Urothelium cell line (cell line): ENCODE data around the gene TRRAP.
A peak's percentile ranks its signal among the peaks of the same experiment; 100 is the strongest.

Source experiments
- DNase-seq: peaks from one replicate; pipeline ENCODE4 v3.0.0; 2011; ENCODE audit warnings: low spot score, mixed read lengths
- FAIRE-seq: peaks from 2 replicates; lab custom pipeline; 2011; peaks lifted over from hg19 to GRCh38; lab: Jason Lieb, UNC

Gene TRRAP

DNA sequence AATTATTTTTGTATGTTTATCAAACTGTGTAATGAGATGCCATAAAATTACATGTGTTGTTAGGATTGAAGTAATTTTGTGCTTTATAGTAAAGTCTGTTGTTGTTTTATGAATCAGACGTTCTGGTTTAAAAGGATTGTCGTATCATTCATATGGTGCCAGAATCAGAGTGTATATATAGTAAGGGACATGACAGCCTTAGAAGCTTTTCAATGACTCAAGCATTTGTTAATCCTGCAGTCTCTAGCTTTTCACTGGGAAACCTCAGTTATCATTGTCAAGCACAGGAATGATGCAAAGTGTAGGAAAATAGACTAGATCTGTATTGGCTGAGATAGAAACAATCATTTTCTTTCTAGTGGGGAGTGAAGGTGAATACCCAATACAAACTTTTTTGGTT, 57.5 kb downstream of the TRRAP start:
- no peak for FAIRE-seq

DNA sequence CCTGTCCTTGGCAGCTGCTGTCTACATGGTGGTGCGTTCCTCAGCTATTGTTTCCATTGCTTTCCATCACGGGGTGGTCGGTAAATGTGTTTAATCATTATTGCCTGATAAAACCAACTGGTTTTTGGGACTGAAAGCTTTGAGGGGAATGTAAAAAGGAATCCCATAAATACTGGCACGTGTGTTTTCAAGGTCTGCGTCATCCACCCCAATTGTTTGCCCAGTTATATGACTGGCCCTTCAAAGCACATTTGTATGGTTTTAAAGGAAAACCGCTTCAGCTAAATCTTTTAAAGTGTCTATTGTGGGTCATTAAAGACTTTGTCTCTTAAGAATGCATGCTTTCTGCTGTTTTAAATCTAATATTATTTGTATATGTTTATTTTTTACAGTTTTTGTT, 65.0 kb downstream of the TRRAP start:
- DNase-seq (no peak), FAIRE-seq (no peak)

More for the DNA sequence above, 57.5 kb downstream of the TRRAP start:
- no peak for DNase-seq

DNA sequence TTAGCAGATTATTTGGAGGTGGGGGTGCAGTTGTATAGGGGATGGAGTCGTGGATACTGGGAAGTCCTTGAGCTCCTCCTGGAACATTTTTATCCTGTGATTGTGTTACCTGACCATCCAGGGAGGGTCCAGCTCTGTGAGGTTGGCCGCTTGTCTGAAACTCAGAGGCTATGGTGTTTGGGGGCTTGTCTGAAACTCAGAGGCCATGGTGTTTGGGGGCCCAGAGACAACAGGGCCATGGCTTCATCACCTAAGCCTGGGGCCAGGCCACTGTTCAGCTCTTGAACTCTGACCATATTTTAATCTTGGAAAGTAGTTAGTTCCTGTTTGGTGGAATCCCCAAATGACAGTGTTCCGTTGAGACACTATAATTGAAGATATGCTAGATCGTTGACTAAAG, 66.1 kb downstream of the TRRAP start:
- DNase-seq (no peak), FAIRE-seq (no peak)

DNA sequence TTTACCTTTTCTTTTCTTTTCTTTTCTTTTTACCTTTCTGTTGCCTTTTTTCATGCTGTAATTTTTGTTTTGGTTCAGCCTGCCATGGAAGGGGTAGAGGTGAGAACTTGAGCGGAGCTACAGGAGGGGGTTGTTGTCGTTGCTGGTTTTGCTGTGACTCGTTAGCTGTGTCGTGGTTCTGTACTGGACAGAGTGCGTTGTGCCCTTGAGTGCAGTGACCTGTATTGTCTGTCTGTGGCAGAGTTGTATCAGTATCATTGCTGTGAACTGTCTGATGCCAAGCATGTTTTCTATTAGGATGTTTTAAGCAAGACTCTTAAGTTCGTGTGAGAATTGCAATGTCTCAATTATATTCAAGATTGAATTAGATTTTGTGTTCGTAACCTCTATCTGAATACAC, 67.5 kb downstream of the TRRAP start:
- DNase-seq, result no peak
- FAIRE-seq, result no peak

DNA sequence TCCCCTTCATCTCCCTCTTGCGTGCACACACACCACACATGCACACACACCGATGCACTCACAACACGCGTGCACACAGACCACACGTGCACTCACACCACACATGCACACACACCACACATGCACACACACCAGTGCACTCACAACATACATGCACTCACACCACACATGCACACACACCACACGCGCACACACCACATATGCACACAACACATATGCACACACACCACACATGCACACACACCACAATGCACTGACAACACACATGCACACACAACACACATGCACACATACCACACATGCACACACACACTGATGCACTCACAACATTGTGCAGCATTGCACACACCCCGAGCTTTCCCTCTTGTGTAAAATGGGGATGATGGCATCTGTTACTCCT, 68.1 kb downstream of the TRRAP start:
- peak; percentile 100 for FAIRE-seq

DNA sequence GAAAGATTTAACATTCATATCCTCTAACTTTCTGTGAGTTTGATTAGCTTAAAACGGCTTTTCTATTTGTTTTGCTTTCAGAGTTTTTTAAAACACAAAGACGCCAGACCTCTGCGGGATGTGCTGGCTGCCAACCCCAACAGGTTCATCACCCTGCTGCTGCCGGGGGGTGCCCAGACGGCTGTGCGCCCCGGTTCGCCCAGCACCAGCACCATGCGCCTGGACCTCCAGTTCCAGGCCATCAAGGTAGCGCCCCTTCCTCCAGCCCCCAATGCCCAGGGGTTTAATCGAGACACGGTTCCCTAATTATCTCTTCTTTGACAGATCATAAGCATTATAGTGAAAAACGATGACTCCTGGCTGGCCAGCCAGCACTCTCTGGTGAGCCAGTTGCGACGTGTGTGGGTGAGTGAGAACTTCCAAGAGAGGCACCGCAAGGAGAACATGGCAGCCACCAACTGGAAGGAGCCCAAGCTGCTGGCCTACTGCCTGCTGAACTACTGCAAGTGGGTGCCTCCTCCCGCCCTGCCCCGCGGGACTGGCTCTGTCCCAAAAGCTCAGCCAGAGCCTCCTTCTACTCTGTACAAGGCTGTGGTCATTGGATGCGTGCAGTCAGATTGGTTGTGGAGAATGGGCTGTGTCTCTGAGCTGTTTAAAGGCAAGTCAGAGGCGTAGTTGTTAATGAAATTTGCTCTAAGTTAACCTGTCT, 71.2 kb downstream of the TRRAP start:
- FAIRE-seq (no peak), DNase-seq (no peak)

More for the DNA sequence above, 68.1 kb downstream of the TRRAP start:
- DNase-seq, result no peak

DNA sequence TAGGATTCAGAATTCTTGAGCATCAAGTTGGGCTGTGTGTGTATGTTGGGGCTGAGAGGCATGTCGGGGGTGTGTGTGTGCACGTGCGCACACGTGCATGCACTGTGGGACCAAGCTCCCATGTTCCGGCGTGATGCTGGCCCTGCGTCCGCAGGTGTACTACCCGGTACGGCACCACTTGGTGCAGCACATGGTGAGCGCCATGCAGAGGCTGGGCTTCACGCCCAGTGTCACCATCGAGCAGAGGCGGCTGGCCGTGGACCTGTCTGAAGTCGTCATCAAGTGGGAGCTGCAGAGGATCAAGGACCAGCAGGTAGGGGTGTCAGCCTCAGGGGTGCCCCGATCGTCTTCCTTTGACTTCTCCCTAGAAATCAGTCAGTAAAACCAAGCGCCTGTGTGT, 77.7 kb downstream of the TRRAP start:
- DNase-seq, result no peak
- no peak for FAIRE-seq

DNA sequence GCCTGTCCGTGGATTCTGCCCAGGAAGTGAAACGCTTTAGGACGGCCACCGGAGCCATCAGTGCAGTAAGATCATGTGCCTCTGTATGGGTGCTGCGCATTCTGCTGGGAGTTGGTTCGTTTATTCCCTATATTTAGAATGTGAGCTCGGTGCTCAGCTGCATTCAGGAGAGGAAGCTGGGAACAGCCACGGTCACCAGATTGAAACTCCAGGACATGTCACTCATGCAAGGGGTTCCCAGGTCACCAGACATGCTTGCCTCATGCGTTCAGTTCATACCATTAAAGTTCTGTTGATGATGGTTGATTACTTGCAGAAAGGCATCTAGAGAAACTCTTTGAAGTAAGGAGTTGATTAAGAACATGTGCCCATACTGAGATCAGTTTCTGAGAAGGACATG, 78.1 kb downstream of the TRRAP start:
- FAIRE-seq (no peak), DNase-seq (no peak)

DNA sequence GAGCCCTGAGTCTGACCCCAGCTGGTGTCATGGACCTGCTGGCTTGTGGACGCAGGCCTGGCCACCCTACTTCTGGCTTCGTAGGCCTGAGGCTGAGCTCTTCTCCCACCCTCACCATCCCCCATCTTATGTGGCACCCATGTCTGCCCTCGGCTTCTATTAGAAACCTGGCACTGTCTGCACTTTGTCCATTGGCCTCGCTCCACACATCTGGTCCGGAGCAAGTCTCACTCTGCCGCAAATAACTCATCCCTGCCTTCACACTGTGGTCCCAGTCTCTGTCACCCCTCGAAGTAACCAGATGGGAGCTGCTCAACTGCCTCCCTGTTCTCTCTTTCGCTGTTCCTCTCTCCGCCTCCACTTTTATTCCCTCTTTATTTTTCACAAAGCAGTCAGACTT, 78.6 kb downstream of the TRRAP start:
- FAIRE-seq (no peak), DNase-seq (no peak)

DNA sequence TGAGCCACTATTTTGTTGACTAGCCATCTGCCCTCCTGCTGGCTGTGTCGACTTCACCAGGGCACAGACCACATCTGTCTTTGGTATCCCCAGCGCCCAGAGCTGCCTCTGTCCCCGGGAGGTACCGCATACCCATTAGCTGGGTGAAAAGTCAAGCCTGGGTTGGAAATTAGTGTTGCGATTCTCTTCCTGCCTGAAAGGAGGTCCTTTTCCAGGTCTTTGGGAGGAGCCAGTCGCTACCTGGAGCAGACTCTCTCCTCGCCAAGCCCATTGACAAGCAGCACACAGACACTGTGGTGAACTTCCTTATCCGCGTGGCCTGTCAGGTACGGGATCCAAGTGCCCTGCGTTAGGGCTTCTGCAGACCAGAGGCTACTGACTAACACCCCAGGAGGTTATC, 79.4 kb downstream of the TRRAP start:
- DNase-seq (no peak), FAIRE-seq (no peak)

DNA sequence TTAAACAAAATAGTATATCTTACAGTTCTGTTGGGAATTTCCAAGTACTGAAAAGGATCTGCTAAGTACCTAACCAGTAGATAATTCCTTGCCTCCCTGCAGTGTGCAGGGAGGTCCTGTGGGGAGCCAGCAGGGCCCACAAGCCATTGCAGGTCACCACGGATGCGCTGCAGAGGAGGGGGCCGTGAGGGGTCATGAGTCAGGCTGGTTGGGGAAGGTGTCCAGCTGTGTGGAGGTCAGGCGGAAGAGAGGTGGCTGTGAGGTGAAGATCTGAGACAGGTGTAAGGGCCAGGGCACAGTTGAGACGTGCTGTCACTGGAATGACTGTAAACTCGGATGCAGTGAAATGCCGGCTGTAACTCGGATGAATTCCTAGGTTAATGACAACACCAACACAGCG, 80.6 kb downstream of the TRRAP start:
- no peak for FAIRE-seq

DNA sequence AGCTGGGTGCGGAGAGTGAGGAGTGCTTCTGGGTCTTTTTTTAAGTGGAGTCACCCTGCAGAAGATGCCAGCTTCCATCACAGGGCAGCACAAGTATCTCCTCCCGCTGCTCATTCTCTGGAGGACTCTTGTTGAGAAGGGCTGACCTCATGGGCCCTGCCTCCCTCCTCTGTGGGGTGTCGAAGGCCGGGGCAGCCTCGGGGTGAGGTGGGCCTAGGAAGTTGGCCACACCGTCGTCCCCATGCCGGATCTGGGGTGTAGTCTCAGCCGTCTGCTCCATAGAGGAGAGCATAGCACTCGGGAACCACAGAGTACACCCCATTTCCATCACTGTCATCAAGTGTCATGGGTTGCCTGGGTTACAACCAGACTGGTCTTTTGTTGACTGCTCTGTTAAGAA, 85.0 kb downstream of the TRRAP start:
- no peak for DNase-seq
- FAIRE-seq, result no peak

More for the DNA sequence above, 80.6 kb downstream of the TRRAP start:
- DNase-seq, result no peak

DNA sequence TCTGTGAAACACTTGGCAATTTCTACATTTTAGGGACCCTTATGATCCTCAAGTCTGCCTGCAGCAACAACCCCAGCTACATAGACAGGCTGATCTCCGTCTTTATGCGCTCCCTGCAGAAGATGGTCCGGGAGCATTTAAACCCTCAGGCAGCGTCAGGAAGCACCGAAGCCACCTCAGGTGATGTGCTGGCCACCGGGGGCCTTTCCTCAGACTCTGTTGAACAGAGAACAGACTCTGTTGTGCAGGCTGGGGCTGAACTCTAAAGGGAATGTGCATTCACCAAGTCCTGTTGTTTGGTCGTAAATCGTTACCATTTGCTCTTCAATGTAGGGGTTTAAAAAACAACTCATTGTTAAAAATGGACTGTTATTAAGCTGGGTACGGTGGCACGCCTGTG, 86.3 kb downstream of the TRRAP start:
- DNase-seq (no peak), FAIRE-seq (no peak)

DNA sequence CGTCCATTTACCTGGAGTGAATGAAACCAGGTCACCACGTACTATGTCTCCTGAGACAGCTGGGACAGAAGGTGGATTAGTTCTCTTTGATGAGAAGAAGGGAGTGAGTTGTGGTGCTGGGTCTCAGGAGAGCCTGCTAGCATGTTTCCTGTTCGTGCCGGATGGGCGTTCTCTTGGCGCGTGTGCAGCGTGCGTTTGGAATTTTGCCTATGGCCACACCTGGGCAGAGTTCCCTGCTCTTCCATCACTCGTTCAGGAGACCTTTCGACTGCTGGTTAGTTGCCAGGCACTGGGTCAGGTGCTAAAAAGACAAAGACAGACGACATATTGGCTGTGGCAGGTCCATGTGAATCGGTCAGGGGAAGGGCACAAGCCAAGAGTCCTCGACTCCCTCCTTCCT, 90.3 kb downstream of the TRRAP start:
- no peak for DNase-seq

DNA sequence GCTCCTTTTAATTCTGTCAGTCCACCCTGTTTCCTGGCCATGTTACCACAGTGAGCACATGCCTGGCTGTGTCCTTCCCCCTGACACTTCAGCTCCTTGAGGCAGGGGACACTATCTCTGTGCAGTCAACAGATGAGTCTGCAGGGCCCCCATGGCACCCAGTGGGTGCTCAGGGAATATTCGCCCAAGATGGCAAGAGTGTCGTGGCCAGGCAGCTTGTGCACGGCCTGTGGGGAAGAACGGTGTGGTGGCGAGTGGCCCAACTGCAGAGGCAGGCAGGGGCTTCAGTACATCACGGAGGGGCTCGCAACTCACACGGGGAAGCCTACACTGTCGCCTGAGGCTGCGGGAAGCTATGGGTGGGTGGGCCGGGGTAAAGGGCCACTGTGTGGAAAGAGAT, 91.1 kb downstream of the TRRAP start:
- no peak for FAIRE-seq
- DNase-seq, result no peak

More for the DNA sequence above, 90.3 kb downstream of the TRRAP start:
- no peak for FAIRE-seq

DNA sequence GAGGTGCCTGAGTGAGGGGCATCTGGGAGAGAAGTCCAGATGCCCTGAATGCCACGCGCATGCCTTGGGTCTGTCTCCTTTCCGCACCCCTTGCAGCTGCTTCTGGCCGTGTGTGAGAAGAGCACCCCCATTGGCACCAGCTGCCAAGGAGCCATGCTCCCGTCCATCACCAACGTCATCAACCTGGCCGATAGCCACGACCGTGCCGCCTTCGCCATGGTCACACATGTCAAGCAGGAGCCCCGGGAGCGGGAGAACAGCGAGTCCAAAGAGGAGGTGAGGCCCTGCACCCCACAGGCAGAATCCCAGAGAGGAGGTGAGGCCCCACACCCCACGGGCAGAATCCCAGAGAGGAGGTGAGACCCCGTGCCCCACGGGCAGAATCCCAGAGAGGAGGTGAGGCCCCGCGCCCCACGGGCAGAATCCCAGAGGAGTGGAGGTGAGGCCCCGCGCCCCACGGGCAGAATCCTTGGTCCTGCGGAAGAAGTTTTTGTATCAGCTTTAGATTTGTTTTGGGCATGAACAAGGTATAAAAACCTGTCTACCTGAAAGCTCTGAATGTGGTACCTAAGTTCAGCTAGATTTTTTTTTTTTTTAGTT, 91.8 kb downstream of the TRRAP start:
- DNase-seq, result no peak
- no peak for FAIRE-seq

DNA sequence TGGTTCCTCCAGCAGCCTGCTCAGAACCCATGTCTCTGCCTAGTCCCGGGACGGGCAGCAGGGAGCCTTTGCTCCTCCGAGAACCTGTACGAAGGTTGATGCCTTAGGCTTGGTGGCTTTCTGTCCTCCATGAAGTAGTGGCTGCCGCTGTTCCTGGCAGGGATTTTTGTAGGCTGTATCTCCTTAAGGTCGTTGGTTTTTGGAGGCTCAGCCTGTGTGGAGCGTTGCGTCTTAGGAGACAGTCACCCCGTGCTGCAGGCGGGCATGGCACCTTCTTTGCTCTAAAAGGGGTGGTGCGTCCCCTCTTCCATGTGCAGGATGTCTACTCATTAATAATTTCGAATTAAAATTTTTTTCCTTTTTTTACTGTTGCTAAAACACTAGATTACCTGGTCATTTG, 92.5 kb downstream of the TRRAP start:
- DNase-seq (no peak), FAIRE-seq (no peak)

DNA sequence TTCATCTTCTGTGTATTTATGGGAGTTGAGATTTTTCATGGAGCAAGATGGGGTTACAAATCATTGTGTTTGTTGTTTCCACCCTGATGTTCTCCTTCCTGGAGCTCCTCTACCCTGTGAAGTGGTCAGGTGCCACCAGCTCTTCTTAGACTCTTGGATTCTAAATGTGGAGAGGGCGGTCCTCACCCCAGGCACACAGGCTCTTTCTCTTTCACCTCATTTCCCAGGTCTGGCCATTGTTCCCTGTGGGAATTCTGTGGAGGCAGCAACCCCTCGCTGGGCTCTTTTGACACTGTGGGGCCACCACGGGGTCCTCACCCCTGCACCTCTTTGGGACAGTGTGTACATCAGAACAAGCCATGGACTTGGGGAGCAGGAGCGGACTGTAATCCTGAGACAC, 95.9 kb downstream of the TRRAP start:
- DNase-seq, result no peak
- FAIRE-seq, result no peak

DNA sequence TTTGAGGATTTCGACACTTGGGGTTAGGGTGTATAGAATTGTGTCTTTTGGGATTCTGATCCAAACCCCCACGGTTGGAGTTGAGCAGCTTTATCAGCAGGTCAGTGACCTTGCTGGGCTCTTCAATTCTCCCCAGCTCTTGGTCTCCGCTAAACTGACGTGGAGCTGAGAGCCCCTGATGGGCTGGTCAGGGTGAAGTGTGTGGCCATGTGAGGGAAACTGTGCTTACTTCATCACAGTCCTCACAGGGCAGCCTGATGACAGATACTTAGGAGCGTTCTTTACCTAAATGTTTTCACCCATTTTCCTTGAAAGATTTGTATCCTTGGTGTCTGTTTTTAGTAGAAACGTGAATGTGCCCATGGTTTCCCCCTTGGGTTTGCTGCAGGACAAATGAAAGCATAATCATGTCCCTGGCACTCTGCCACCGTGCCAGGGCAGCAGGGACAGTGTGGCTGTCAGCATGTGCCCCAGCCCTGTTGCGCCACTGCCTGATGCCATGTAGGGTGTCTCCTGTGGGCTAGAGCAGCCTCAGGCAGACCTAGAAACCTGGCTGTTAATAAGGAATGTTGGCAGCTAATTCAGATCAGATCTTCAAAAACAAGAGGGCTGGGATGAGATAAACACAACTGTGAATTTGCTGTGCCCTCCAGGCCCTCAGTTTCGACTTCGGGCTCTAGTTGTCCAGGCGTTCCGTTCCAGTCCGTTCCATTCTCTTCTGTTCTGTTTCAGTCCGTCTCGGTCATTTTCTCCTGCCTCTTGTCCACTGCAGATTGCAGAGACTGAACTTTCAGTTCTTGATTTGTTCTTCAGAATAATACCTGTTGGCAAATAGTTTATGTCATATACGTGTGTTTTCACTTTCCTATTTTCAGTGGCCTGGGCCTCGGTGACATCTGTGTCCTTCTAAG, 96.8 kb downstream of the TRRAP start:
- DNase-seq (no peak), FAIRE-seq (no peak)

DNA sequence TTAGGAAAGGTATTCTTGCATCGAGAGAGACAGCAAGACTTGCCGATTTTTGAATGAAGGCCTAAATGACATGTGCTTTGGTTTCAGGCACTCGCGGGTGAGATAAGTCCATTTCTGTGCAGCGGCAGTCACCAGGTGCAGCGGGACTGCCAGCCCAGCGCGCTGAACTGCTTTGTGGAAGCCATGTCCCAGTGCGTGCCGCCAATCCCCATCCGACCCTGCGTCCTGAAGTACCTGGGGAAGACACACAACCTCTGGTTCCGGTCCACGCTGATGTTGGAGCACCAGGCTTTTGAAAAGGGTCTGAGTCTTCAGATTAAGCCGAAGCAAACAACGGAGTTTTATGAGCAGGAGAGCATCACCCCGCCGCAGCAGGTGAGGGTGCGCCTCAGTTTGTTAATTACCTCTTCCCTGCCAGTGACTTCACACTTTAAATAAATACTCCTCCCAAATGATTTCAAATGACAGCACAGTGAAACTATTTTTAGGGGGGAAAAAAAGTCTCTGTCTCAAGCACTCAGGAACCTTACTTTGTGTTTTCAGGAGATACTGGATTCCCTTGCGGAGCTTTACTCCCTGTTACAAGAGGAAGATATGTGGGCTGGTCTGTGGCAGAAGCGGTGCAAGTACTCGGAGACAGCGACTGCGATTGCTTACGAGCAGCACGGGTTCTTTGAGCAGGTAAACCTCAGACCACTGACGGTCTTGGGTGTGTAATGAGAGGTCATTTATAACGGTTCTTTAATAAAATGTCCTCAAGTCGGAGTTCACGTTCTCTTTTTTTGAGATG, 98.3 kb downstream of the TRRAP start:
- FAIRE-seq, result no peak
- DNase-seq, result no peak

DNA sequence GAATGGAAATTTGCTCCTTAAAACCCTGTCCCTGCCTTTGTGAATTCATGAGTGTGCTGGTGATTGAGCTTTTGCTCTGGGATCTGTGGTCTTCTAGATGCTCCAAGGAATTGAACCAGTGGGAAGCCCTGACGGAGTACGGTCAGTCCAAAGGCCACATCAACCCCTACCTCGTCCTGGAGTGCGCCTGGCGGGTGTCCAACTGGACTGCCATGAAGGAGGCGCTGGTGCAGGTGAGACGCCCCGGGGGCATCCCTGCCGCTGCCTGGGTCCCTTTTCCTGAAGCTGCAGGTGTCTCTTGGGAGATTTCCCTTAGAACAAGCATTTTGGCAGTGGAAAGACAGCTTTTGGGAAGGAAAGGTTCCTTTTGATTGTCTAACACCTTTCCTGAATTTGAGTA, 100.3 kb downstream of the TRRAP start:
- DNase-seq (no peak), FAIRE-seq (no peak)
